H1 (cell line): Measurements from ENCODE around the gene LARP1. TPM values are rescaled to one million over a fixed set of nuclear protein-coding genes. Genes with fewer than 3 reads are reported as not detected.

Experiments used
- CTCF ChIA-PET: fragments of 300-600 bp; sonication (Branson Sonifier 250); formaldehyde crosslinking; loops from one replicate; lab custom pipeline; 2021; ENCODE audit not compliant: partially characterized antibody; lab: Charles Lee
- POLR2A ChIA-PET: fragments of 300-600 bp; sonication (Branson Sonifier 250); formaldehyde crosslinking; loops from one replicate; lab custom pipeline; 2021; ENCODE audit warnings: inconsistent platforms; ENCODE audit not compliant: partially characterized antibody; lab: Charles Lee
- DNase-seq, 2 experiments: peaks; one replicate each; pipeline versions ENCODE4 v3.0.0 to v3.0.0-alpha.2; 2010 to 2022; ENCODE audit warnings: low spot score in 2 of 2, low read depth in 1 of 2, mixed read lengths in 1 of 2
- FAIRE-seq: peaks from 2 replicates; lab custom pipeline; 2011; peaks lifted over from hg19 to GRCh38; lab: Jason Lieb, UNC
- H2AFZ ChIP-seq: 2 replicates; pipeline ENCODE4 v1.8.1; 2012; ENCODE audit warnings: low read length, inconsistent platforms
- H2AK5ac ChIP-seq: 2 replicates; pipeline ENCODE4 v1.6.1; 2013; ENCODE audit warnings: low read depth, low read length
- H2BK120ac ChIP-seq: replicated peaks from 2 replicates; pipeline ENCODE3; 2013; ENCODE audit warnings: low read depth, low read length, inconsistent platforms
- H2BK12ac ChIP-seq: 2 replicates; pipeline ENCODE4 v1.6.1; 2013; ENCODE audit warnings: low read depth, low read length
- H2BK15ac ChIP-seq: 2 replicates; pipeline ENCODE4 v1.6.1; 2013; ENCODE audit warnings: low read length
- H2BK20ac ChIP-seq: 2 replicates; pipeline ENCODE4 v1.6.1; 2013; ENCODE audit warnings: low read length
- H2BK5ac ChIP-seq: 2 replicates; pipeline ENCODE4 v1.6.1; 2013; ENCODE audit warnings: low read depth, low read length
- H3K14ac ChIP-seq: 2 replicates; pipeline ENCODE4 v1.6.1; 2013; ENCODE audit warnings: inconsistent platforms; ENCODE audit not compliant: insufficient read length
- H3K18ac ChIP-seq: 2 replicates; pipeline ENCODE4 v1.6.1; 2013; ENCODE audit warnings: low read length; ENCODE audit errors: extremely low read depth
- H3K23ac ChIP-seq: 2 replicates; pipeline ENCODE4 v1.6.1; 2013; ENCODE audit warnings: inconsistent platforms; ENCODE audit not compliant: insufficient read length
- H3K23me2 ChIP-seq: 2 replicates; pipeline ENCODE4 v1.6.1; 2013; ENCODE audit warnings: low read depth, low read length
- H3K27ac ChIP-seq: 2 replicates; pipeline ENCODE4 v1.6.1; 2011; ENCODE audit warnings: low read depth, low read length, inconsistent platforms
- H3K27me3 ChIP-seq, 4 experiments: replicated peaks in 1 of 4; 1 replicate in 1 of 4; 2 replicates in 3 of 4; pipeline versions ENCODE4 v1.6.1 to v1.8.1; 2011 to 2013; ENCODE audit warnings: low read length in 3 of 4, mild to moderate bottlenecking in 3 of 4, inconsistent platforms in 2 of 4, mixed read lengths in 2 of 4, moderate library complexity in 1 of 4; ENCODE audit not compliant: control insufficient read depth in 3 of 4, insufficient read depth in 3 of 4; ENCODE audit errors: extremely low read depth in 1 of 4
- H3K36me3 ChIP-seq, 4 experiments: 2 replicates each; pipeline versions ENCODE4 v1.6.1 to v1.8.1; 2011 to 2013; ENCODE audit warnings: mild to moderate bottlenecking in 4 of 4, low read length in 3 of 4, moderate library complexity in 2 of 4, control low read depth in 1 of 4, inconsistent platforms in 1 of 4; ENCODE audit not compliant: insufficient read depth in 4 of 4, control insufficient read depth in 2 of 4
- H3K4ac ChIP-seq: replicated peaks from 2 replicates; pipeline ENCODE3; 2013; ENCODE audit warnings: low read length, low read depth, mixed read lengths, inconsistent platforms; ENCODE audit not compliant: insufficient read length
- H3K4me1 ChIP-seq, 4 experiments: replicated peaks in 1 of 4; 1 replicate in 1 of 4; 2 replicates in 3 of 4; pipeline versions ENCODE4 v1.6.1 to v1.8.1; 2011 to 2013; ENCODE audit warnings: low read length in 3 of 4, inconsistent platforms in 2 of 4, mixed read lengths in 1 of 4; ENCODE audit not compliant: insufficient read depth in 4 of 4, control insufficient read depth in 3 of 4
- H3K4me2 ChIP-seq, 2 experiments: 2 replicates each; pipeline versions ENCODE4 v1.6.1 to v1.8.1; 2011 to 2013; ENCODE audit warnings: low read depth in 2 of 2, low read length in 2 of 2, control low read depth in 1 of 2, inconsistent platforms in 1 of 2, mild to moderate bottlenecking in 1 of 2; ENCODE audit not compliant: insufficient read depth in 1 of 2
- H3K4me3 ChIP-seq, 4 experiments: fragments of 200-600, 300-600 bp in 1 of 4; sonication (generic), shearing (Covaris generic), sonication (Bioruptor Twin) in 1 of 4; 2 replicates each; pipeline versions ENCODE4 v1.5.1 to v1.8.1; 2011 to 2016; ENCODE audit warnings: low read length in 4 of 4, low read depth in 3 of 4, control low read depth in 2 of 4, inconsistent platforms in 2 of 4, mild to moderate bottlenecking in 2 of 4, mixed read lengths in 1 of 4, moderate library complexity in 1 of 4; ENCODE audit not compliant: insufficient read depth in 2 of 4; ENCODE audit errors: extremely low read depth in 1 of 4
- H3K56ac ChIP-seq: replicated peaks from 2 replicates; pipeline ENCODE3; 2013; ENCODE audit warnings: low read depth, mild to moderate bottlenecking, mixed read lengths, low read length, inconsistent platforms; ENCODE audit not compliant: insufficient read length
- H3K79me1 ChIP-seq: 2 replicates; pipeline ENCODE4 v1.6.1; 2013; ENCODE audit warnings: low read depth, low read length, control low read depth
- H3K79me2 ChIP-seq, 2 experiments: 2 replicates each; pipeline versions ENCODE4 v1.6.1 to v1.8.1; 2012 to 2013; ENCODE audit warnings: low read length in 2 of 2, mild to moderate bottlenecking in 2 of 2, inconsistent platforms in 1 of 2; ENCODE audit not compliant: insufficient read depth in 2 of 2, control insufficient read depth in 1 of 2
- H3K9ac ChIP-seq, 4 experiments: replicated peaks in 1 of 4; 1 replicate in 1 of 4; 2 replicates in 3 of 4; pipeline versions ENCODE4 v1.6.1 to v1.8.1; 2011 to 2013; ENCODE audit warnings: low read depth in 3 of 4, low read length in 3 of 4, control low read depth in 2 of 4, mild to moderate bottlenecking in 2 of 4, moderate library complexity in 2 of 4, inconsistent platforms in 1 of 4; ENCODE audit errors: extremely low read depth in 1 of 4
- H3K9me3 ChIP-seq, 2 experiments: 2 replicates each; pipeline versions ENCODE4 v1.6.1 to v1.8.1; 2012 to 2013; ENCODE audit warnings: mild to moderate bottlenecking in 2 of 2, moderate library complexity in 2 of 2, control low read depth in 1 of 2, inconsistent platforms in 1 of 2, low read depth in 1 of 2, low read length in 1 of 2, mixed read lengths in 1 of 2; ENCODE audit not compliant: insufficient read depth in 2 of 2
- H4K20me1 ChIP-seq, 2 experiments: replicated peaks in 1 of 2; 2 replicates each; pipeline versions ENCODE3 to v1.8.1; 2011 to 2013; ENCODE audit warnings: inconsistent platforms in 2 of 2, low read length in 2 of 2, mild to moderate bottlenecking in 1 of 2; ENCODE audit not compliant: insufficient read depth in 2 of 2, control insufficient read depth in 1 of 2
- H4K5ac ChIP-seq: 2 replicates; pipeline ENCODE4 v1.6.1; 2013; ENCODE audit warnings: low read length, low read depth, mixed read lengths, inconsistent platforms; ENCODE audit not compliant: insufficient read length
- H4K8ac ChIP-seq: 2 replicates; pipeline ENCODE4 v1.8.0; 2013; ENCODE audit warnings: mild to moderate bottlenecking, moderate library complexity, low read length, inconsistent platforms; ENCODE audit not compliant: insufficient read depth; ENCODE audit errors: extremely low read depth
- H4K91ac ChIP-seq: replicated peaks from 2 replicates; pipeline ENCODE3; 2013; ENCODE audit warnings: low read length, mixed read lengths, inconsistent platforms; ENCODE audit not compliant: insufficient read length
- CBX5 ChIP-seq: fragments of 300-800, 300-1000 bp; sonication (generic); IDR thresholded peaks from 2 replicates; pipeline ENCODE4 v1.7.1; 2016; ENCODE audit warnings: antibody characterized with exemption, low read length, low read depth
- CBX8 ChIP-seq: fragments of 300-800, 300-1000 bp; sonication (generic); IDR thresholded peaks from 2 replicates; pipeline ENCODE4 v1.7.1; 2016; ENCODE audit warnings: low read depth, low read length, borderline replicate concordance
- CHD1 ChIP-seq: IDR thresholded peaks from 2 replicates; pipeline ENCODE4 v1.6.1; 2012; ENCODE audit warnings: low read depth, low read length, improper control_type of control experiment
- FOSL1 ChIP-seq: IDR thresholded peaks from 2 replicates; pipeline ENCODE4 v1.6.1; 2011; ENCODE audit warnings: mild to moderate bottlenecking, low read depth, low read length, moderate library complexity; ENCODE audit not compliant: insufficient read depth
- KDM1A ChIP-seq: fragments of 200-600, 300-600 bp; sonication (generic); IDR thresholded peaks from 2 replicates; pipeline ENCODE4 v1.7.1; 2016; ENCODE audit warnings: mild to moderate bottlenecking, low read length, borderline replicate concordance
- NRF1 ChIP-seq: IDR thresholded peaks from 2 replicates; pipeline ENCODE4 v1.6.1; 2011; ENCODE audit warnings: mild to moderate bottlenecking, low read depth, low read length, improper control_type of control experiment
- SIRT6 ChIP-seq: IDR thresholded peaks from one replicate; pipeline ENCODE4 v1.7.1; 2012; ENCODE audit warnings: low read length, inconsistent platforms
- SP2 ChIP-seq: IDR thresholded peaks from 2 replicates; pipeline ENCODE4 v1.6.1; 2012; ENCODE audit warnings: mild to moderate bottlenecking, low read length, inconsistent platforms
- TAF1 ChIP-seq: IDR thresholded peaks from 2 replicates; pipeline ENCODE4 v1.6.1; 2011; ENCODE audit warnings: mild to moderate bottlenecking, low read depth, low read length
- TCF12 ChIP-seq: IDR thresholded peaks from 2 replicates; pipeline ENCODE4 v1.6.1; 2011; ENCODE audit warnings: low read depth, mild to moderate bottlenecking, low read length
- WGBS, 2 experiments: shearing (Covaris generic) in 1 of 2; methylation state at CpG; one replicate each; pipeline versions ENCODE4 v1.1.6 to v1.1.7; 2013 to 2015; ENCODE audit warnings: low lambda C conversion rate in 2 of 2, mixed read lengths in 2 of 2, inconsistent platforms in 1 of 2, low coverage in 1 of 2, missing lambda C conversion rate in 1 of 2; ENCODE audit not compliant: insufficient replicate concordance in 2 of 2, insufficient coverage in 1 of 2, insufficient read length in 1 of 2; ENCODE audit errors: extremely low coverage in 1 of 2, missing lambda C conversion rate in 1 of 2; 5-methylcytosine and 5-hydroxymethylcytosine counted together
- polyA plus RNA-seq, 7 experiments: library from polyadenylated mRNA; depleted of rRNA in 3 of 7; stranded (reverse) in 5 of 7; unstranded in 2 of 7; fragments of >200 nt in 5 of 7; fragments of 200-250 nt in 2 of 7; gene quantifications; 1 replicate in 5 of 7; 2 replicates in 1 of 7; 4 replicates in 1 of 7; pipeline versions ENCODE4 v1.2.1 to v1.2.3, GENCODE V29; 2011 to 2013; ENCODE audit warnings: missing spikeins in 2 of 7, mixed read lengths in 2 of 7
- total RNA-seq: library from RNA; stranded (reverse); fragmentation: NEBNext Ultra II Directional; extraction: Animal tissue kit (Norgen Biotek cat#: 25700); gene quantifications from 2 replicates; pipeline ENCODE4 v1.2.1, GENCODE V29; 2021
- TF ChIP-seq, protein P1 (sequence below): IDR thresholded peaks from 2 replicates; pipeline ENCODE4 v1.6.1; 2012; ENCODE audit warnings: inconsistent platforms

The LARP1 gene
- total and polyA plus RNA-seq, 2 of the 8 experiments (the other 6 are each of a cell fraction or from before 2014, with no cell fraction given): 106 to 422 TPM

DNA sequence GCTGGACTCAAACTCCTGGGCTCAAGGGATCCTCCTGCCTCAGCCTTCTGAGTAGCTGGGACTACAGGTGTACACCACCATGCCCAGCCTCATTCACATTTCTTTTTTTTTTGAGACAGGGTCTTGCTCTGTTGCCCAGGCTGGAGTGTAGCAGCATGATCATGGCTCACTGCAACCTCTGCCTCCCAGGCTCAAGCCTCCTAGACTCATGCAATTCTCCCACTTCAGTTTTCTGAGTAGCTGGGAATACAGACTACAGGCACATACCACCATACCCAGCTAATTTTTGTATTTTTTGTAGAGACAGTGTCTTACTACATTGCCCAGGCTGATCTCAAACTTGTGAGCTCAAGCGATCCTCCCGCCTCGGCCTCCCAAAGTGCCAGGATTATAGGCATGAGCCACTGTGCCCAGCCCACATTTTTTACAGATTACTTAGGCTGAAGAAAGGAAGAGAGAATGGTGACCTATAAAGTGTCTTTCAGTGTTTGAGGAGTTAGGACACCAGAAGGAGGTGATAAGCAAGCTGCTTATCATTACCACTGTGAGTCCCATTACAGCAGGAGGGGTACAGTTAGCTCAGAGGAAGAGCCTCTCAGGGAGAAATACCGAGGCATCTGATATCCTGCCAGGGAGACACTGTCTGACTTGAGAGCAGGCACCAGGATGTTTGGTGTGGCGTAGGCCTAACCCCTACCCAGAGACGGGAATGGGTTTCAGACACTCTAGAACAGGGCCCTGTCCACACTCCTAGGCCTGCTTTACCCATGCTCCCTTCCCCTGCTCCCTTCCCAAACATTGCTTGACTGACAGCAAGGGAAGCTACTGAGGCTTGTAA lies 85.5 kb downstream of the LARP1 start:
- CTCF ChIA-PET: interaction anchor here (0.6 to 1.5 kb wide), 6 partner anchors 9 to 221 kb away, joined by 3 to 7 read pairs (median 3); partner anchors contain the start of gene FAXDC2
- Histone ChIP-seq H4K20me1 (no peaks in the 10 kb centered on the region), H2AFZ (no peak overlapping the region), H3K36me3 (no peaks in the 10 kb centered on the region; a peak in 2 of 8 replicates), H3K56ac (no peak overlapping the region), H4K8ac (no peak overlapping the region), H2BK120ac (no peak overlapping the region), H3K27me3 (no peaks in the 10 kb centered on the region), H2BK12ac (no peak overlapping the region), H4K5ac (no peak overlapping the region), H3K79me2 (no peaks in the 10 kb centered on the region), H4K91ac (no peak overlapping the region), H3K27ac (no peak overlapping the region), H3K9me3 (no peaks in the 10 kb centered on the region), H3K4me3 (no peak overlapping the region), H3K23me2 (no peaks in the 10 kb centered on the region), H3K9ac (no peak overlapping the region), H2BK15ac (no peak overlapping the region), H3K79me1 (no peaks in the 10 kb centered on the region), H3K4me2 (no peak overlapping the region), H2AK5ac (no peak overlapping the region), H3K4ac (no peak overlapping the region), H2BK5ac (no peak overlapping the region), H2BK20ac (no peak overlapping the region), H3K18ac (no peak overlapping the region)
- DNase-seq (no peak), FAIRE-seq (no peak)
- POLR2A ChIA-PET: interaction anchor here (0.8 to 2.1 kb wide), 9 partner anchors 9 to 30 kb away, joined by 3 to 9 read pairs (median 4); partner anchors contain the start of genes CNOT8 and FAXDC2
- WGBS, 2 experiments: 93% methylated on average over 6 of the region's 6 CpGs; no CpG with 5 or more reads in 1 of the 2 experiments
- no peak for TF ChIP-seq TCF12
- TF ChIP-seq FOSL1: no peak
- no peak for TF ChIP-seq CHD1
- no peak for TF ChIP-seq SIRT6
- TF ChIP-seq, protein P1, sequence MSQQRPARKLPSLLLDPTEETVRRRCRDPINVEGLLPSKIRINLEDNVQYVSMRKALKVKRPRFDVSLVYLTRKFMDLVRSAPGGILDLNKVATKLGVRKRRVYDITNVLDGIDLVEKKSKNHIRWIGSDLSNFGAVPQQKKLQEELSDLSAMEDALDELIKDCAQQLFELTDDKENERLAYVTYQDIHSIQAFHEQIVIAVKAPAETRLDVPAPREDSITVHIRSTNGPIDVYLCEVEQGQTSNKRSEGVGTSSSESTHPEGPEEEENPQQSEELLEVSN: no peak
- no peak for TF ChIP-seq CBX8
- TF ChIP-seq CBX5: no peak
- no peak for TF ChIP-seq NRF1
- no peak for TF ChIP-seq KDM1A
- no peak for TF ChIP-seq TAF1
- no peak for TF ChIP-seq SP2
- TF ChIP-seq, all 59 proteins: peak for 0
- Histone ChIP-seq H3K14ac (no peak overlapping the region), H3K23ac (no peak overlapping the region), H3K4me1 (no peaks in the 10 kb centered on the region)
